GM19468 (cell line): ENCODE results near the gene SULF2.

Source experiments
- ATAC-seq: cut with Tn5 transposase; IDR thresholded peaks from one replicate; pipeline ENCODE4 v1.9.1; 2021; ENCODE audit warnings: mild to moderate bottlenecking, moderate library complexity, moderate number of reproducible peaks; ENCODE audit not compliant: unreplicated experiment; ENCODE audit errors: extremely low read depth

SULF2 gene

DNA sequence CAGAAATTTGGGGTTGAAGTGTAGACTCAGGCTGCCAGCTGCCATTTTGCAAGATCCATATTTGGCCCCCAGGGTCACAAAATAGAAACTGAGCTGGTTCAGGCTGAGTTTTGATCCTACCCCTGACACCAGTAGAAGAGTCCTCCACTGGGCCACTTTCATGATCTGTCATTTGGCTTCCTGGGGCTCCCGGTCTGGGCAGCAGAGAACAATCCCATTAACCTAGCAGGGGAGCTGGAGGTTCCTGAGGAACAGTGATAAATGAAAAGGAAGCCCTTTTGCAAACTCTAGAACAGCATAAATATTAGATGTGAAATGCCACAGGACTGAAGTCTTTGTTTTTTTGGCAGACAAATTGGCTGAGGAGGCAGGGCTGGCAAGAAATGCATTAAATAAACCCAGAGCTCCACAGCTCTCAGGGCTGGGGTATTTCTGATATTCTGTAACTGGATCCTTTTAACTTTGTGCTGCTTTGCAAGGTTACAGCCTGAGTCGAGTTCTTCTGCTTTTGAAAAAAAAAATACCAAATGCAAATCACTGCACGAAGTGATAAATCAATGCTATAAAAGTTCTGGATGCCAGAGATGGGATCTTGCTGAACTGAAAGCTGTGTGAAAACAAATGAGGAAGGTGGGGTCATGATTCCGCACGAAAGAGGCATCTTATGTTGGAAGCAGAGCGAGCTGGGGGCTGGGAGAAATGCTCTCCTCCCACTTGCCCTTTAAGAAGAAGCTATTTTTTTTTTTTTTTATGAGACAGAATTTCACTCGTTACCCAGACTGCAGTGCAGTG is 64.4 kb downstream of the SULF2 start:
- ATAC-seq = no peak

GRCh38 chr20:47719625-47720024 is 65.7 kb downstream of the SULF2 start:
- no peak for ATAC-seq

- no peak for ATAC-seq
Measured at GRCh38 chr20:47719211-47719610, 66.1 kb downstream of the SULF2 start.

- no peak for ATAC-seq
Measured at GRCh38 chr20:47718398-47718797, 66.9 kb downstream of the SULF2 start.

DNA sequence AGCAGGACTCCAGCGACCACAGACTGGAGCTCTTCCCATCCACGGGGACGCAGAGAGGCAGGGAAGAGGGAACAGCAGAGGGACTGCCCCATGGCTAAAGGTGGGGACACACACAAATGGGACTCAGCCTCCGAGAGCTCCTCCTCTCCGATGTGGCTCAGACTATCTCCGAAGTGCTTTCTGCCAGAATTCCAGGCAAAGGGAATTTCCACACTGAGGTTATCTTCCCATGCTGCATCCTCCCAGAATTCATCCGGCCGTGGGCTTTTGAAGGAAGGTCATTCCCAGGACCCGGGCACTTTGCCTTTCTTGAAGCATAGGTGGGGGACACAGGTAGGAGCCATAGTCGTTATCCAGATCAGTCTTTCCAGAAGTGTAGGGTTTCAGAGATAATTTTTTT is 67.9 kb downstream of the SULF2 start:
- ATAC-seq = no peak

DNA sequence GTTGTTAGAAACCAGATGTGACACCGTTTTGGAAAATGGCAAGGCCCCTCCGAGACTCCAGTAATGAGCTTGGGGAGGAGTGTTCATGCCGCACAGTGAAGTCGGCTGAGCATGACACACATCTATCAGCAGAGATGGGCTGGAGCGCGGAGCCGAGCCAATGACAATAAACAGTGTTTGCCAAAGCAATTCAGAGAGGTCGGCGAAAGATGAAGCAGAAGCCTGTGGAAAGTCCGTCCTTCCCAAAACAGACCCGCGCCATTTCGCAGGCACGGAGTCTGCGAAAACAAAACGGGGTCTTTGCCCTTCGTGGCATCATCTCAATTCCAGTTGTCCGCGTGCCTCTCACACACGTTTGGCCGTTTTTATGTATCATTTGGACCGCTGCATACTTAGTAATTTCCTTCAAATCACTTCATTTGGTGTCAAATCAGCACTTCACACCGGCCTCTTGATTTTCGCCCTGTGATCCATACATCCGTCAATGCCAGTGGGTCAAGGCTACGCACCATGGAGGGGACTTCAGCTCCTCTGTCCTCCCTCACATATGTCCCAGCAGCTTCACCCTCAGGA is 71.3 kb downstream of the SULF2 start:
- no peak for ATAC-seq

- no peak for ATAC-seq
Measured at GRCh38 chr20:47713163-47713562, 72.1 kb downstream of the SULF2 start.

DNA sequence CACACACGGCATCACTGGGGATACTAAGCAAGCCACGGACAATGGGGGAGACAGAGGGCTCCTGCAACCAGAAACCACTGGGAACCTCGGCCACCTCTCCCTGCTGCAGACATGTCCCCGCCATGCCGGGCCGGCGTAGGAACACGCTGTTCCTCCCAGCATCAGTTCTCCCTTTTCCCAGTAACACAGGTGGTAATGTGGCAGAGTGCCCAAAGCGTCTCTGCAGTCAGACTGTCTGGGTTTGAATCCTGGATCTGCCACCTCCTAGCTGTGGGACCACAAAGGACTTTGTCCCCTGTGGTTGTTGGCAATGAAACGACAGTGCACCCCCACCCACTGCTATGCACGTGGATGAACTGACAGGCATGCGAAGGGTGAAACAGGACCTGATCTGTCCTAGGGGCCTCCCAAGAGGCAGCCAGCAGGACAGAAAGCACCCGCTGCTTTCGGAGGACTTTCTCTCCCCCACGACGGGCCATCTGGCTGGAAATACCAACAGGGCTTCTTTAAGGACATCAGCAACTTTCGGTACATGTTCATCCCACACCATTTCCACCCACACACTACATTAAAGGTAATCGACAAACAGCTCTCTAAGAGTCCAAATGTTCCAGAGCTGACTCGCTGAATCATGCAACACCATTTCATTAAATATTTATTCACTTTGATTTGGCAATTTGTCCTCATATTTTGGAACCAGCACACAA is 74.1 kb downstream of the SULF2 start:
- ATAC-seq = no peak

DNA sequence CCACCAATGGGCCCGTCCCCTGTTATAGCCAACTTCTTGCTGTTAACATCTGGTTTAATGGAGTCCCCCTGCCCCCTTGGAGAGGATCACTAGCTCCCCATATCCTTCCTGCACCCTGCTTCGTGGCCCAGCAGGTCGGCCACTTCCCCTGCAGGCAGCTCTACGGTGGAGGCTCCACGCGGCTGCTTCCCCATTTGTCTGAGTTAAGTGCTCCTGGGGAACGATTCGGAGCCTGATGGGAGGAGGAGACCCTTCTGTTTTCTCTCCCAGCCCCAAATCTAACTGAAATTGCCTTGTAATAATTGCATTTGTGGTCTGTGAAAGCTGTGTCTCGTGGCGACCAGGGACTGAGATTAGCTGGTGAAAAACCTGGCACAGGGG is 74.6 kb downstream of the SULF2 start:
- ATAC-seq = no peak

- no peak for ATAC-seq
Measured at GRCh38 chr20:47708953-47709833, 76.1 kb downstream of the SULF2 start.

- ATAC-seq = no peak
Measured at GRCh38 chr20:47708140-47708807, 77.0 kb downstream of the SULF2 start.

DNA sequence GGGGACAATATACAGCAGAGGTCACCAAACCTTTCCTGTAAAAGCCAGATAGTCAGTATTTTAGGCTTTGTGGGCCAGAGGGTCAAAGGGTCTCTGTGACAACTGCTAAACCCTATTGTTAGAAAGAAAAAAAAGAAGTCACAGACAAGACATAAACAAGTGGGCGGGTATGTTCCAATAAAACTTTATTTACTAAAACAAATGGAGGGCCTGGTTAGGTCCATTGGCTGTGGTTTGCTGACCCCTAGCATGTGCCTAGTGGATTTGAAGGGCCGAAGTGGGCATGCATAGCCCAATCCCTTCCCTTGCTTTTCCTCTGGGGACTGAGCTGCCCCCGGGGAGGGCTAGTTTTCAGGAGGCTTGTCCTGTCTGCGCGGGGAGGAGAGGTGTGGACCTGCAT is 78.9 kb downstream of the SULF2 start:
- ATAC-seq = no peak

DNA sequence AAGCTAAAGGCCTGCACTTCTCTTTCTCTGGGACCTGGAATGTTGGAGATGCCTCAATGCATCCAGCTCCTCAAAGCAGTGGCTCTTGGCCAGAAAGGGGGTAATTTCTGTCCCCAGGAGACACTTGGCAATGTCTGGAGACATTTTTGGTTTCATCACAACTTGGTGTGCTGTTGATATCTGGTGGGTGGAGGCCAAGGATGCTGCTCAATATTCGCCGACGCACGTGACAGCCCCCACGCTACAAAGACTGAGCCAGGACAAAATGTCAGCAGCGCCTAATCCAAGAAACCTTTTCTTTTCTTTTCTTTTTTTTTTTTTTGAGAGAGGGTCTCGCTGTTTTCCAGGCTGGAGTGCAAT is 79.8 kb downstream of the SULF2 start:
- no peak for ATAC-seq

DNA sequence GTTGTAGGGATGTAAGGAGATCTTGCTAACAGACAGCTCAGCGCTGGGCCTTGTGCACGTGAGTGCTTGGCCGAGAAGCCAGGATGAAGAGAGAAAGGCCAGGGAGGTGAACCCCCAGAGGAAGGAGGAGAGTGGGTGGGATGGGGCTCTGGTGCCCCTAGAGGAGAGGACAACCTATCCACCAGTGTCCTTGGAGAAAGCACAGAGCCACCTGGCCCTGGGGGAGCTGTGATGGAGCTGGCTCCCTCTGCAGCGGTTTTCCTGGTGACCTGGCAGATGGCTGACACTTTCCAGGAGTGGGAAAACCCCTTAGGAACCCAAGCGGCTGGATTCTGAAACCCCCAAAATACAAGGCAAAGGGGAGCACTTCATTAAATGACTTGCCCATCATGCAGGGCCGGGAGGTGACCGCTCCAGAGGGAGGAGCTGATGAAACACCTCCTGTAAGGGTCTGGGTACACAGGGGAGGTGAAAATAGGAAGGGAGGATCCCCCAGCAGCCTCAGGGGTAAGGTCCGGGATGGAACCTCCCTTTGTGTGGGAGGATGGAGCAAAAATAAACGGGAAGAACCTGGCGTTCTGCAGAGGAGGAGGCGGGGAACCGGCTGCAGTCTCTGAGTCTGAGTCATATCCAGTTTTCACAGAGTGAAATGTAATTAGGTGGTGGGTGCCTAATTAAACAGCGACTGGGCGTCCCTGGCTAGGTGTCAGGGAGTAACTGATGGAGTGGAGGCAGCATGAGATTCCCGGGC is 80.4 kb downstream of the SULF2 start:
- no peak for ATAC-seq

DNA sequence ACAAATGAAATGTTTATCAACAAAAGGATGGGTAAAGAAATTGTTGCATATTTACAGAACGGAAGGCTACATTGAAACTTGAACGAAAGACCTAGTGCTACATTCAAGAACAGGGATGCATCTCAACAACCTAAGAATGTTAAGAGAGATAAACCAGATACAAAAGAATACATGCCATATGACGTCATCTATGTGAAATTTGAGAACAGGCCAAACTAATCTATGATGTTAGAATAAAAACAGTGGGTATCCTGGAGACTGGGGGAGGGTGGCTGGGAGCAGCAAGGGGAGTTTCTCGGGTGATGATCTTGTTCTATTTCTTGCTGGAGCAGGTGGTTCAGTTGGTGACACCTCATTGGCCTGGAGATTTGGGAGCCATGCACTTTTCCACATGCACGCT is 81.5 kb downstream of the SULF2 start:
- ATAC-seq = no peak

DNA sequence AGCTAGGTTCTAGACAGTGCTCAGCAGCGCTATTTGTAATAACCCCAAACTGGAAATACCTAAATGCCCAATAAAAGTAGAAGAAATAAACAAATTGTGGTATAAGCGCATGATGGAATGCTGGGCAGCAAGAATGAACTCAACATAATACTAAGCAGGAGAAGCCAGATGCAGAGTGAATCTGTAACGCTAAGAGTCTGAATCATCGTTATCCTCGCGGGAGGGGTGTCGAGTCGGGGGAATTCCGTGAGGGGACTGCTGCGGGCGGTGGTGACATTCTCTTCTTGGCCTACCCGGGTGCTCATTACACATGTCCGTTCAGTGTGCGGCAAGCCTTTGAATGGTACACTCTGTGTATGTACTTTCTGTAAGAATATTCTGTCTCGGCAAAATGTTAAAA is 83.7 kb downstream of the SULF2 start:
- no peak for ATAC-seq

GRCh38 chr20:47700327-47700726 is 85.0 kb downstream of the SULF2 start:
- no peak for ATAC-seq

DNA sequence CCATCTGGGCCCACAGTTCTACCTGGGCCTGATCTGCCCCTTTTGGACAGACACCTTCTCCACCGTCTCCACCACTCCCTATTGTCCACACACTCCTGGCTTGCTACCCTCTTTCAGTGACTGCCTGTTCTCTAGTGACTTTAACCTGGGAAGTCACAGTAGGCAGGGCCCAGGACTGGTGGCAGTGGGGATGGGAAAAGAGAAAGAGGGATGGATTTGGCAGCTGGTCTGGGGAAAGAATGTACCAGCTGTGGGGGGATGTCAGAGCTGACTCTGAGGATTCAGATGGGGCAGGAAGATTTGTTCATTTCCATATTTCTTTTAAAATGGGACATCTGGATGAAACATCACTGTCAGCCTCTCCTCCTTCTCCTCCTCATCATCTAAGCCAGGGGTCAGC is 85.5 kb downstream of the SULF2 start:
- no peak for ATAC-seq

DNA sequence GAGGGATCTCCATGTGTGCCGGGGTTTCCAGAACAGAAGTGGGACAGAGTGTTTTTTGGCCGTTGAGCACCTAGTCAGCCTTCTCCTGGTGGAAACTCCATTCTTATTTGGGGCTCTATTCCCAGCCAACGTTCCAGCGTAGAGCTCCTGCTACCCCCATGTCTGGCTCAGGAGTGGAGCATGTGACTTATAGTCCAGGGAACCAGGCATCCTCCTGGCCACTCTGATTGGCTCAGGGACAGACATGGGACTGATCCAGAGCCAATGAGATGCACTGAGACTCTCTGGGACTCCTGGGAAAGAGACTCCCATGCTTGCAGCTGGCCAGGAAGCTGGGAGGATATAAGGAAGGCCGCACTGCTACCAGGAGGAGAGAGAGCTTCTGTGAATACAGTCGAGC is 87.1 kb downstream of the SULF2 start:
- ATAC-seq = no peak
